Measurements from ENCODE around the gene USP6NL.

Gene USP6NL

DNA sequence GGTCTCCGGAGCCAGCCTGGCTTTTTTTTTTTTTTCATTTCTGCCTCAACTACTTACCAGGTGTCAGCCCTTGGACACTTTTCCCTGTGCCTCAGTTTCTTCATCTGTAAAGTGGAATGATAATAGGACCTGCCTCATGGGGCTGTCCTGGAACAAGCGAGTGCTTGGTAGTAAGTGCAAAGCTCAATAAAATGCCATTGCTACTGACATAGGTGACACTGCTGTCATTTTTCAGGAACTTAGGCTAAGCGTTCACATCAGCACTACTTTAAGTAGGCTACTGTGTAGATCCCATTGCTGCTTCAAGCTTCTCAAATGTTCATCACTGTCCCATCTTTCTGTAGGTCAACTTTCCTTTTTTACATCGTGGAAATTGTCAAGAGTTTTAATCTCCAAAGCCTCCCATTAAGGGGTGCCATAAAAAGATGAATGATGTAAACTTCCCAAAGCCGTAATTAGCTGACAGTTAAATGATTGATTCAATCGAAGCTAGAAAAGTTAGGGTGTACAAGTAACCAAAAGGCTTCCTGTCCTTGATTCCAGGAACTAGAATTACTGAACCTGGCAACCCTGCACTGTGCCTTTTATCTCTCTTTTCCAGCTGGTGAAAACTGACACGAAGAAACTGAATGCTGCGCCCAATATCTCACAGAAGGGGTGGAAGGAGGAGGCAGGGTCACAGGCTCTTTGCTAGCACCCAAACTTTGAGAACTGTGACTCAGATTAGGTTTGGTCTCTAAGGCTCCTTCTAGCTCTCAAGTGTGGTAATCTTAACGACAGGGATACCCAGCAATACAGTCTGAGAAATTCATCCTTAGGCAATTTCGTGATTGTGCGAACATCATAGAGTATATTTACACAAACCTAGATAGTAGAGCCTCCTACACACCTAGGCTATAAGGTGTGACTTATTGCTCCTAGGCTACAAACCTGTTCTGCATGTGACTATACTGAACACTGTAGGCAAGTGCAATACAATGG, 861 bp upstream of the USP6NL start:
- peak overlapping the region; percentile 97 for H2AFZ ChIP-seq
- TF ChIP-seq CTCF (IDR thresholded peaks at IDR 0.05) = no peak
- H3K36me3 ChIP-seq (ENCODE audit: control insufficient read depth, insufficient read depth, low read length) = no peaks in the 10 kb centered on the region
- H3K4me2 ChIP-seq (ENCODE audit: low read length) = peak overlapping the region; percentile 79
- peaks cover 9% of the 10 kb centered on the region for H3K79me2 ChIP-seq
- peak overlapping the region; percentile 78 for H3K27ac ChIP-seq
- H3K4me1 ChIP-seq = no peaks in the 10 kb centered on the region
- peak overlapping the region; percentile 72 for H3K4me3 ChIP-seq (ENCODE audit: low read depth, low read length)
- peak overlapping the region; percentile 54 for H3K9ac ChIP-seq
- no peaks in the 10 kb centered on the region for H3K9me3 ChIP-seq (ENCODE audit: control insufficient read depth, low read length)
- no peaks in the 10 kb centered on the region for H3K27me3 ChIP-seq (ENCODE audit: control insufficient read depth, insufficient read depth, low read length)

DNA sequence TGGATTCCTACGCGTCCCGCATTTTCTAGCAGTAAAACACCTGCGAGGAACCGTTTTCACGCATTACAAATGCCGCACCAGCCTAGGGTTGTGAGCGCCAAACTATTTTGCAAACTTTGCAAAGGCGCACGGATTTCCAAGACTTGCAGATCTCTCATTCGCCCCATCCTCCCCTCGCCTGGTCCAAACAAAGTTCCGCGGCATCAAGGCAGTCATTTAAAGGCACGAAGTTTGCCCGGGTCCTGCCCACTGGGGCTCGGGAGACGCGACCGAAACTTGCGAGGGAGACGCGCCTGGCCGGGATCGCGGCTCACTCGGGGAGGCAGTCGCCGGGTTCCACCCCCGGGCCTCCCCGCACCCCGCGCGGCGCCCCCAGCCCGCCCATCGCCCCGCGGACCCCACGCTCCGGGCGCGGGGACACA, 613 bp downstream of the USP6NL start:
- no peak for TF ChIP-seq CTCF (IDR thresholded peaks at IDR 0.05)
- Histone ChIP-seq H3K36me3 (ENCODE audit: control insufficient read depth, insufficient read depth, low read length) (no peaks in the 10 kb centered on the region), H3K4me1 (no peaks in the 10 kb centered on the region), H3K79me2 (peaks cover 15% of the 10 kb centered on the region), H3K9ac (no peak overlapping the region), H3K27me3 (ENCODE audit: control insufficient read depth, insufficient read depth, low read length) (no peaks in the 10 kb centered on the region), H3K27ac (peak overlapping the region; percentile 21), H3K4me2 (ENCODE audit: low read length) (peak overlapping the region; percentile 83), H3K4me3 (ENCODE audit: low read depth, low read length) (peak overlapping the region; percentile 67), H2AFZ (peak overlapping the region; percentile 84), H3K9me3 (ENCODE audit: control insufficient read depth, low read length) (no peaks in the 10 kb centered on the region)

GRCh38 chr10:11610166-11610825, 1.2 kb downstream of the USP6NL start:
- H3K4me1 ChIP-seq = no peaks in the 10 kb centered on the region
- H3K36me3 ChIP-seq (ENCODE audit: control insufficient read depth, insufficient read depth, low read length) = no peaks in the 10 kb centered on the region
- TF ChIP-seq CTCF (IDR thresholded peaks at IDR 0.05) = no peak

GRCh38 chr10:11609492-11610093, 1.9 kb downstream of the USP6NL start:
- Histone ChIP-seq H3K79me2 (peaks cover 17% of the 10 kb centered on the region), H2AFZ (no peak overlapping the region), H3K27ac (no peak overlapping the region), H3K9ac (no peak overlapping the region), H3K4me3 (ENCODE audit: low read depth, low read length) (peak overlapping the region; percentile 67), H3K36me3 (ENCODE audit: control insufficient read depth, insufficient read depth, low read length) (no peaks in the 10 kb centered on the region), H3K4me2 (ENCODE audit: low read length) (no peak overlapping the region), H3K27me3 (ENCODE audit: control insufficient read depth, insufficient read depth, low read length) (no peaks in the 10 kb centered on the region), H3K9me3 (ENCODE audit: control insufficient read depth, low read length) (no peaks in the 10 kb centered on the region), H3K4me1 (no peaks in the 10 kb centered on the region)
- no peak for TF ChIP-seq CTCF (IDR thresholded peaks at IDR 0.05)

More at GRCh38 chr10:11610166-11610825, 1.2 kb downstream of the USP6NL start:
- Histone ChIP-seq H3K9me3 (ENCODE audit: control insufficient read depth, low read length) (no peaks in the 10 kb centered on the region), H2AFZ (peak overlapping the region; percentile 84), H3K27ac (peak overlapping the region; percentile 21), H3K4me3 (ENCODE audit: low read depth, low read length) (peak overlapping the region; percentile 67), H3K9ac (no peak overlapping the region), H3K27me3 (ENCODE audit: control insufficient read depth, insufficient read depth, low read length) (no peaks in the 10 kb centered on the region), H3K4me2 (ENCODE audit: low read length) (peak overlapping the region; percentile 83), H3K79me2 (peaks cover 17% of the 10 kb centered on the region)
